Heart left ventricle (tissue), 13 donors: ENCODE results near the gene NELFCD.

Experiments
- POLR2A ChIP-seq, 2 donors: fragments of 450-650 bp; IDR thresholded peaks; one replicate each; pipeline ENCODE4 v1.6.1; 2017; ENCODE audit warnings: antibody characterized with exemption in 2 of 2, mild to moderate bottlenecking in 2 of 2, moderate library complexity in 2 of 2
- TF ChIP-seq, protein P1 (sequence below), 12 donors: fragments of 200-600 bp; sonication (generic) in 4 of 12; IDR thresholded peaks; one replicate each; pipeline versions ENCODE4 v1.5.0 to v1.8.0; 2018 to 2022; ENCODE audit warnings: antibody characterized with exemption in 12 of 12, mild to moderate bottlenecking in 5 of 12
- donor health status: ischemic (EF 13 %, LVEDD 7.1; RV severe dilation, severe dysfunction).
- donor health status: DM: no; HTN: yes; CAD: no.
- donor health status: DM: no; HTN: no; CAD: no.
- donor health status: ischemic (EF 25% LVEDD 6.9; RV normal size, moderate dysfunction).
- donor health status: ischemic (EF 25% LVEDD 5.7; RV mildly dilated, moderate dysfunction).
- donor health status: ischemic (EF 35%, LVEDD 5.7; RV mildly dilated, moderate dysfunction).
- donor health status: nonischemic (EF 11% LVEDD 7.7; RV severe dilation, severe dysfunction).
- donor health status: DM: yes; HTN: yes; CAD: no.
- donor health status: PGD.
- donor health status: ischemic (EF 29% LVEDD 5.4; RV normal size, mild dysfunction).
- donor health status: nonischemic (EF 23%, LVEDD 6.1; RV moderate dilation, normal function).

GRCh38 chr20:58953050-58953449 lies 28.0 kb upstream of the NELFCD start:
- TF ChIP-seq, protein P1, sequence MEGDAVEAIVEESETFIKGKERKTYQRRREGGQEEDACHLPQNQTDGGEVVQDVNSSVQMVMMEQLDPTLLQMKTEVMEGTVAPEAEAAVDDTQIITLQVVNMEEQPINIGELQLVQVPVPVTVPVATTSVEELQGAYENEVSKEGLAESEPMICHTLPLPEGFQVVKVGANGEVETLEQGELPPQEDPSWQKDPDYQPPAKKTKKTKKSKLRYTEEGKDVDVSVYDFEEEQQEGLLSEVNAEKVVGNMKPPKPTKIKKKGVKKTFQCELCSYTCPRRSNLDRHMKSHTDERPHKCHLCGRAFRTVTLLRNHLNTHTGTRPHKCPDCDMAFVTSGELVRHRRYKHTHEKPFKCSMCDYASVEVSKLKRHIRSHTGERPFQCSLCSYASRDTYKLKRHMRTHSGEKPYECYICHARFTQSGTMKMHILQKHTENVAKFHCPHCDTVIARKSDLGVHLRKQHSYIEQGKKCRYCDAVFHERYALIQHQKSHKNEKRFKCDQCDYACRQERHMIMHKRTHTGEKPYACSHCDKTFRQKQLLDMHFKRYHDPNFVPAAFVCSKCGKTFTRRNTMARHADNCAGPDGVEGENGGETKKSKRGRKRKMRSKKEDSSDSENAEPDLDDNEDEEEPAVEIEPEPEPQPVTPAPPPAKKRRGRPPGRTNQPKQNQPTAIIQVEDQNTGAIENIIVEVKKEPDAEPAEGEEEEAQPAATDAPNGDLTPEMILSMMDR (IDR thresholded peaks at IDR 0.05): no peak
- no peak for TF ChIP-seq POLR2A (IDR thresholded peaks at IDR 0.05)
